A673 (cell line): ENCODE measurements around the gene SUN3. TPM values are rescaled to one million over a fixed set of nuclear protein-coding genes. Genes with fewer than 3 reads are reported as not detected.

Experiments used
- BruUV-seq: library from RNA; stranded (reverse); fragments of 400-500 nt; replicated peaks from 2 replicates; lab custom pipeline; 2021; lab: Mats Ljungman, UMichigan
- CTCF ChIA-PET: fragments of 300-600 bp; sonication (Branson Sonifier 250); formaldehyde crosslinking; loops from one replicate; lab custom pipeline; 2022; ENCODE audit warnings: antibody characterized with exemption; lab: Charles Lee
- POLR2A ChIA-PET: fragments of 300-600 bp; sonication (Branson Sonifier 250); formaldehyde crosslinking; loops from one replicate; lab custom pipeline; 2022; ENCODE audit warnings: antibody characterized with exemption; ENCODE audit not compliant: low non-redundant PET; lab: Charles Lee
- DNase-seq: peaks from one replicate; pipeline ENCODE4 v3.0.0-alpha.2; 2015; ENCODE audit warnings: low spot score
- H3K27ac ChIP-seq: fragments of 200-600 bp; sonication (generic); 2 replicates; pipeline ENCODE4 v1.5.1; 2016; ENCODE audit warnings: mixed run types, low read depth, mild to moderate bottlenecking, mixed read lengths, antibody characterized with exemption, low read length; ENCODE audit not compliant: poor library complexity, severe bottlenecking
- H3K27me3 ChIP-seq: fragments of 200-600 bp; sonication (generic); replicated peaks from 2 replicates; pipeline ENCODE4 v1.6.1; 2017; ENCODE audit warnings: mixed run types, low read depth, mild to moderate bottlenecking, mixed read lengths, antibody characterized with exemption, low read length; ENCODE audit not compliant: insufficient read depth, poor library complexity
- H3K36me3 ChIP-seq: fragments of 200-600 bp; sonication (generic); 2 replicates; pipeline ENCODE4 v1.6.1; 2016; ENCODE audit warnings: mixed run types, mild to moderate bottlenecking, mixed read lengths, antibody characterized with exemption, low read length; ENCODE audit not compliant: insufficient read depth, poor library complexity, severe bottlenecking
- H3K4me1 ChIP-seq: fragments of 200-600 bp; sonication (generic); 2 replicates; pipeline ENCODE4 v1.6.1; 2017; ENCODE audit warnings: mixed run types, mild to moderate bottlenecking, mixed read lengths, antibody characterized with exemption, low read length; ENCODE audit not compliant: insufficient read depth, poor library complexity, severe bottlenecking
- H3K4me3 ChIP-seq: fragments of 200-600 bp; sonication (generic); 2 replicates; pipeline ENCODE4 v1.5.1; 2016; ENCODE audit warnings: low read depth, mixed run types, mild to moderate bottlenecking, mixed read lengths, low read length; ENCODE audit not compliant: poor library complexity, severe bottlenecking
- H3K9me3 ChIP-seq: fragments of 200-600 bp; sonication (generic); 2 replicates; pipeline ENCODE4 v1.6.1; 2016; ENCODE audit warnings: mixed run types, low read depth, mild to moderate bottlenecking, mixed read lengths, antibody characterized with exemption, low read length; ENCODE audit not compliant: poor library complexity, severe bottlenecking
- CTCF ChIP-seq: fragments of 300-800, 200-600 bp; sonication (generic); conservative IDR thresholded peaks from 2 replicates; pipeline ENCODE4 v1.5.1; 2017; ENCODE audit warnings: low read depth, mild to moderate bottlenecking, antibody characterized with exemption, low read length, moderate library complexity, mixed read lengths
- EZH2 ChIP-seq: fragments of 200-600 bp; sonication (generic); IDR thresholded peaks from 2 replicates; pipeline ENCODE4 v1.6.1; 2017; ENCODE audit warnings: borderline replicate concordance, low read depth, mild to moderate bottlenecking, mixed read lengths, antibody characterized with exemption, low read length; ENCODE audit not compliant: poor library complexity, severe bottlenecking
- intact Hi-C: fragments of 100-400 bp; cut with micrococcal nuclease; formaldehyde crosslinking; loops from one replicate; pipeline ENCODE4 v1.10.0; 2022; ENCODE audit not compliant: unreplicated experiment
- total RNA-seq: library from RNA; stranded (reverse); gene quantifications from 2 replicates; pipeline ENCODE4 v1.2.3, GENCODE V29; 2021

SUN3 gene
- total RNA-seq, 1 experiment from 2014 or later = not detected

GRCh38 chr7:48041653-48041970 is 12.7 kb upstream of the SUN3 start:
- no peaks in the 10 kb centered on the region for H3K9me3 ChIP-seq
- DNase-seq = peak; percentile 71
- H3K4me1 ChIP-seq = peaks cover 13% of the 10 kb centered on the region
- intact Hi-C loops = no loop called here
- H3K27ac ChIP-seq = no peak overlapping the region
- H3K27me3 ChIP-seq = peaks cover 7% of the 10 kb centered on the region
- TF ChIP-seq EZH2 (no peak), CTCF (no peak)
- no peaks in the 10 kb centered on the region for H3K36me3 ChIP-seq
- no peak overlapping the region for H3K4me3 ChIP-seq
- CTCF ChIA-PET = no interaction called here
- POLR2A ChIA-PET = no interaction called here
- BruUV-seq = no TSS peak

- POLR2A ChIA-PET = no interaction called here
- no TSS peak for BruUV-seq
- no peaks in the 10 kb centered on the region for H3K9me3 ChIP-seq
- CTCF ChIA-PET = no interaction called here
- H3K27ac ChIP-seq = no peak overlapping the region
- H3K36me3 ChIP-seq = no peaks in the 10 kb centered on the region
- H3K4me3 ChIP-seq = no peak overlapping the region
- TF ChIP-seq CTCF (no peak), EZH2 (no peak)
- H3K4me1 ChIP-seq = peaks cover 14% of the 10 kb centered on the region
- H3K27me3 ChIP-seq = peaks cover 12% of the 10 kb centered on the region
- intact Hi-C loops = no loop called here
- DNase-seq = no peak
These were observed 12.2 kb upstream of the SUN3 start for GRCh38 chr7:48040944-48041652.

- intact Hi-C loops = no loop called here
- peaks cover 18% of the 10 kb centered on the region for H3K4me1 ChIP-seq
- CTCF ChIA-PET = no interaction called here
- H3K9me3 ChIP-seq = no peaks in the 10 kb centered on the region
- DNase-seq = no peak
- no peak overlapping the region for H3K27ac ChIP-seq
- H3K4me3 ChIP-seq = no peak overlapping the region
- peaks cover 33% of the 10 kb centered on the region for H3K27me3 ChIP-seq
- no TSS peak for BruUV-seq
- TF ChIP-seq CTCF (no peak), EZH2 (no peak)
- POLR2A ChIA-PET = interaction anchor here (0.7 kb wide), 1 partner anchor 62 kb away, joined by 4 read pairs; no protein-coding TSS in a partner anchor
- no peaks in the 10 kb centered on the region for H3K36me3 ChIP-seq
These were observed 10.1 kb upstream of the SUN3 start for GRCh38 chr7:48038815-48039506.
